ENCODE measurements around the gene RTP1.

GRCh38 chr3:187183903-187184302 is 13.4 kb upstream of the RTP1 start:
- TF ChIP-seq CTCF (conservative IDR thresholded peaks at IDR 0.05) = no peak
- TF ChIP-seq ZFX (IDR thresholded peaks at IDR 0.05) = no peak
